ENCODE results near the gene TMEM200A. TPM values are rescaled to one million over a fixed set of nuclear protein-coding genes. Genes with fewer than 3 reads are reported as not detected.

TMEM200A gene
- total RNA-seq, 1 experiment from 2014 or later = 22.9 TPM

- CTCF ChIA-PET = no interaction called here
- no peaks in the 10 kb centered on the region for H3K4me1 ChIP-seq (ENCODE audit: control insufficient read depth in 1 of 2, insufficient read depth in 2 of 2, low read length in 2 of 2)
- BruUV-seq (replicated peaks) = no TSS peak
- DNase-seq (ENCODE audit: low read depth, low spot score) (no peak), ATAC-seq (no peak)
- H3K4me2 ChIP-seq (ENCODE audit: low read length) = no peak overlapping the region
- TF ChIP-seq ZFX (IDR thresholded peaks at IDR 0.05) (no peak), POLR2A (IDR thresholded peaks at IDR 0.05; ENCODE audit: borderline replicate concordance, extremely low read depth, insufficient read depth, insufficient read length) (no peak), EZH2 (IDR thresholded peaks at IDR 0.05) (no peak)
- H3K27me3 ChIP-seq (ENCODE audit: insufficient read depth, low read length) = no peaks in the 10 kb centered on the region
- H3K27ac ChIP-seq (ENCODE audit: low read depth, low read length) = no peak overlapping the region
- no peaks in the 10 kb centered on the region; the same call in none of the 2 replicates for H3K79me2 ChIP-seq (ENCODE audit: insufficient read depth, low read length)
- H3K9me2 ChIP-seq (ENCODE audit: insufficient read depth) = no peaks in the 10 kb centered on the region
- no peaks in the 10 kb centered on the region for H4K20me1 ChIP-seq (ENCODE audit: insufficient read depth)
- no peak overlapping the region for H3K9ac ChIP-seq (ENCODE audit: low read length)
- H3K4me3 ChIP-seq (replicated peaks in 1 of 2; ENCODE audit: low read depth in 1 of 2, low read length in 2 of 2) = no peak overlapping the region
- POLR2A ChIA-PET = no interaction called here
- H2AFZ ChIP-seq (ENCODE audit: low read depth, low read length, poor library complexity, severe bottlenecking) = no peak overlapping the region
- RAD21 ChIA-PET (ENCODE audit: low non-redundant PET in 1 of 2, low total read pairs in 2 of 2, uncharacterized antibody in 2 of 2, unreplicated experiment in 2 of 2) = no interaction called here
- H3K36me3 ChIP-seq (ENCODE audit: control insufficient read depth in 1 of 2, insufficient read depth in 2 of 2, low read length in 2 of 2) = no peaks in the 10 kb centered on the region
- no peaks in the 10 kb centered on the region for H3K9me3 ChIP-seq (ENCODE audit: control insufficient read depth in 1 of 2, insufficient read depth in 1 of 2, low read depth in 1 of 2, low read length in 2 of 2)
- intact Hi-C loops (cut with micrococcal nuclease) = no loop called here
Measured at GRCh38 chr6:130409418-130410100, 43.7 kb downstream of the TMEM200A start.

GRCh38 chr6:130411481-130411880 is 45.7 kb downstream of the TMEM200A start:
- no peak overlapping the region for H3K9ac ChIP-seq (ENCODE audit: low read length)
- RAD21 ChIA-PET (ENCODE audit: low non-redundant PET in 1 of 2, low total read pairs in 2 of 2, uncharacterized antibody in 2 of 2, unreplicated experiment in 2 of 2) = no interaction called here
- no peaks in the 10 kb centered on the region for H4K20me1 ChIP-seq (ENCODE audit: insufficient read depth)
- no peak overlapping the region for H2AFZ ChIP-seq (ENCODE audit: low read depth, low read length, poor library complexity, severe bottlenecking)
- POLR2A ChIA-PET = no interaction called here
- BruUV-seq (replicated peaks) = no TSS peak
- no peaks in the 10 kb centered on the region for H3K4me1 ChIP-seq (ENCODE audit: control insufficient read depth in 1 of 2, insufficient read depth in 2 of 2, low read length in 2 of 2)
- no peak overlapping the region for H3K27ac ChIP-seq (ENCODE audit: low read depth, low read length)
- H3K9me2 ChIP-seq (ENCODE audit: insufficient read depth) = no peaks in the 10 kb centered on the region
- H3K9me3 ChIP-seq (ENCODE audit: control insufficient read depth in 1 of 2, insufficient read depth in 1 of 2, low read depth in 1 of 2, low read length in 2 of 2) = no peaks in the 10 kb centered on the region
- CTCF ChIA-PET = no interaction called here
- no peak for ATAC-seq
- no peaks in the 10 kb centered on the region for H3K36me3 ChIP-seq (ENCODE audit: control insufficient read depth in 1 of 2, insufficient read depth in 2 of 2, low read length in 2 of 2)
- no peak for DNase-seq (ENCODE audit: low read depth, low spot score)
- intact Hi-C loops (cut with micrococcal nuclease) = no loop called here
- H3K79me2 ChIP-seq (ENCODE audit: insufficient read depth, low read length) = peaks cover 4% of the 10 kb centered on the region
- H3K4me2 ChIP-seq (ENCODE audit: low read length) = no peak overlapping the region
- H3K27me3 ChIP-seq (ENCODE audit: insufficient read depth, low read length) = no peaks in the 10 kb centered on the region
- H3K4me3 ChIP-seq (replicated peaks in 1 of 2; ENCODE audit: low read depth in 1 of 2, low read length in 2 of 2) = no peak overlapping the region
- TF ChIP-seq CTCF (IDR thresholded peaks at IDR 0.05 in 2 of 3, conservative IDR thresholded peaks at IDR 0.05 in 1 of 3; ENCODE audit: borderline replicate concordance in 1 of 3, insufficient read depth in 1 of 3, low read depth in 2 of 3, low read length in 2 of 3) (no peak), ELF1 (IDR thresholded peaks at IDR 0.05; ENCODE audit: borderline replicate concordance, low read depth) (no peak), TCF7L2 (IDR thresholded peaks at IDR 0.05; ENCODE audit: borderline replicate concordance, extremely low read depth, insufficient read depth, insufficient read length) (no peak), SP1 (IDR thresholded peaks at IDR 0.05; ENCODE audit: low read depth) (no peak), FOSL1 (IDR thresholded peaks at IDR 0.05; ENCODE audit: low read depth) (no peak), POLR2AphosphoS5 (IDR thresholded peaks at IDR 0.05; ENCODE audit: low read depth, low read length) (no peak), CEBPB (IDR thresholded peaks at IDR 0.05; ENCODE audit: low read depth) (no peak), POLR2A (IDR thresholded peaks at IDR 0.05; ENCODE audit: borderline replicate concordance, extremely low read depth, insufficient read depth, insufficient read length) (no peak), JUND (IDR thresholded peaks at IDR 0.05) (no peak), MAX (IDR thresholded peaks at IDR 0.05) (no peak), EZH2phosphoT487 (IDR thresholded peaks at IDR 0.05; ENCODE audit: borderline replicate concordance) (no peak)
- TF ChIP-seq, protein P1, sequence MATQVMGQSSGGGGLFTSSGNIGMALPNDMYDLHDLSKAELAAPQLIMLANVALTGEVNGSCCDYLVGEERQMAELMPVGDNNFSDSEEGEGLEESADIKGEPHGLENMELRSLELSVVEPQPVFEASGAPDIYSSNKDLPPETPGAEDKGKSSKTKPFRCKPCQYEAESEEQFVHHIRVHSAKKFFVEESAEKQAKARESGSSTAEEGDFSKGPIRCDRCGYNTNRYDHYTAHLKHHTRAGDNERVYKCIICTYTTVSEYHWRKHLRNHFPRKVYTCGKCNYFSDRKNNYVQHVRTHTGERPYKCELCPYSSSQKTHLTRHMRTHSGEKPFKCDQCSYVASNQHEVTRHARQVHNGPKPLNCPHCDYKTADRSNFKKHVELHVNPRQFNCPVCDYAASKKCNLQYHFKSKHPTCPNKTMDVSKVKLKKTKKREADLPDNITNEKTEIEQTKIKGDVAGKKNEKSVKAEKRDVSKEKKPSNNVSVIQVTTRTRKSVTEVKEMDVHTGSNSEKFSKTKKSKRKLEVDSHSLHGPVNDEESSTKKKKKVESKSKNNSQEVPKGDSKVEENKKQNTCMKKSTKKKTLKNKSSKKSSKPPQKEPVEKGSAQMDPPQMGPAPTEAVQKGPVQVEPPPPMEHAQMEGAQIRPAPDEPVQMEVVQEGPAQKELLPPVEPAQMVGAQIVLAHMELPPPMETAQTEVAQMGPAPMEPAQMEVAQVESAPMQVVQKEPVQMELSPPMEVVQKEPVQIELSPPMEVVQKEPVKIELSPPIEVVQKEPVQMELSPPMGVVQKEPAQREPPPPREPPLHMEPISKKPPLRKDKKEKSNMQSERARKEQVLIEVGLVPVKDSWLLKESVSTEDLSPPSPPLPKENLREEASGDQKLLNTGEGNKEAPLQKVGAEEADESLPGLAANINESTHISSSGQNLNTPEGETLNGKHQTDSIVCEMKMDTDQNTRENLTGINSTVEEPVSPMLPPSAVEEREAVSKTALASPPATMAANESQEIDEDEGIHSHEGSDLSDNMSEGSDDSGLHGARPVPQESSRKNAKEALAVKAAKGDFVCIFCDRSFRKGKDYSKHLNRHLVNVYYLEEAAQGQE (IDR thresholded peaks at IDR 0.05; ENCODE audit: low read depth) = no peak
- TF ChIP-seq, protein P2, sequence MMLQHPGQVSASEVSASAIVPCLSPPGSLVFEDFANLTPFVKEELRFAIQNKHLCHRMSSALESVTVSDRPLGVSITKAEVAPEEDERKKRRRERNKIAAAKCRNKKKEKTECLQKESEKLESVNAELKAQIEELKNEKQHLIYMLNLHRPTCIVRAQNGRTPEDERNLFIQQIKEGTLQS (IDR thresholded peaks at IDR 0.05) = no peak
